OCI-LY7 (cell line): Measurements from ENCODE around the gene NSD2. TPM values are rescaled to one million over a fixed set of nuclear protein-coding genes. Genes with fewer than 3 reads are reported as not detected.
A peak's percentile ranks its signal among the peaks of the same experiment; 100 is the strongest.

Experiments used
- BruUV-seq: library from RNA; stranded (reverse); fragments of 400-500 nt; replicated peaks from 2 replicates; lab custom pipeline; 2021; lab: Mats Ljungman, UMichigan
- CTCF ChIA-PET: fragments of 300-600 bp; sonication (Branson Sonifier 250); formaldehyde crosslinking; loops from one replicate; lab custom pipeline; 2022; ENCODE audit warnings: antibody characterized with exemption; ENCODE audit not compliant: unreplicated experiment; lab: Charles Lee
- POLR2A ChIA-PET: fragments of 300-600 bp; sonication (Branson Sonifier 250); formaldehyde crosslinking; loops from one replicate; lab custom pipeline; 2022; ENCODE audit warnings: antibody characterized with exemption; lab: Charles Lee
- DNase-seq: peaks from one replicate; pipeline ENCODE4 v3.0.0-alpha.2; 2015; ENCODE audit warnings: low spot score
- H2AFZ ChIP-seq: fragments of 200-600 bp; sonication (generic), shearing (Covaris generic); 2 replicates; pipeline ENCODE4 v1.6.1; 2014; ENCODE audit warnings: mild to moderate bottlenecking, antibody characterized with exemption, low read length, moderate library complexity
- H3K27ac ChIP-seq: fragments of 200-600 bp; sonication (generic); 2 replicates; pipeline ENCODE4 v1.5.1; 2014; ENCODE audit warnings: mixed run types, low read depth, mild to moderate bottlenecking, moderate library complexity, low read length, inconsistent platforms; ENCODE audit not compliant: poor library complexity, severe bottlenecking
- H3K36me3 ChIP-seq: fragments of 200-600 bp; sonication (generic); 2 replicates; pipeline ENCODE4 v1.6.1; 2014; ENCODE audit warnings: mild to moderate bottlenecking, antibody characterized with exemption, low read length, moderate library complexity, mixed read lengths; ENCODE audit not compliant: insufficient read depth
- H3K4me1 ChIP-seq: fragments of 200-600 bp; sonication (generic); 2 replicates; pipeline ENCODE4 v1.5.1; 2014; ENCODE audit warnings: mild to moderate bottlenecking, low read length; ENCODE audit not compliant: insufficient read depth, poor library complexity, severe bottlenecking
- H3K4me2 ChIP-seq: fragments of 200-600 bp; sonication (generic); 2 replicates; pipeline ENCODE4 v1.6.1; 2014; ENCODE audit warnings: mild to moderate bottlenecking, low read length
- H3K4me3 ChIP-seq: fragments of 200-600 bp; sonication (generic); 2 replicates; pipeline ENCODE4 v1.5.1; 2014; ENCODE audit warnings: mild to moderate bottlenecking, low read depth, low read length; ENCODE audit not compliant: poor library complexity, severe bottlenecking
- H3K79me2 ChIP-seq: fragments of 200-600 bp; sonication (generic); 2 replicates; pipeline ENCODE4 v1.6.1; 2016; ENCODE audit warnings: low read depth, mild to moderate bottlenecking, low read length, moderate library complexity, mixed read lengths; ENCODE audit not compliant: insufficient read depth
- H3K9me2 ChIP-seq: fragments of 200-600 bp; sonication (generic); 2 replicates; pipeline ENCODE4 v1.6.1; 2016; ENCODE audit warnings: mild to moderate bottlenecking, low read length, mixed read lengths; ENCODE audit not compliant: insufficient read depth
- H3K9me3 ChIP-seq: fragments of 200-600 bp; sonication (generic); 2 replicates; pipeline ENCODE4 v1.6.1; 2014; ENCODE audit warnings: mild to moderate bottlenecking, mixed run types, low read length, mixed read lengths
- H4K20me1 ChIP-seq: fragments of 200-600 bp; sonication (generic); 2 replicates; pipeline ENCODE4 v1.6.1; 2014; ENCODE audit warnings: mild to moderate bottlenecking, antibody characterized with exemption, low read length, moderate library complexity, mixed read lengths; ENCODE audit not compliant: insufficient read depth
- EZH2phosphoT487 ChIP-seq: fragments of 200-600 bp; sonication (generic); IDR thresholded peaks from 2 replicates; pipeline ENCODE4 v1.6.1; 2018; ENCODE audit warnings: low read depth, borderline replicate concordance, mild to moderate bottlenecking, mixed run types, antibody characterized with exemption, low read length, moderate library complexity, mixed read lengths
- intact Hi-C: fragments of 100-400 bp; cut with micrococcal nuclease; formaldehyde crosslinking; loops from one replicate; pipeline ENCODE4 v1.10.0; 2022; ENCODE audit not compliant: unreplicated experiment
- total RNA-seq, 2 experiments: library from RNA; depleted of rRNA in 1 of 2; stranded (reverse); fragments of >200 nt in 1 of 2; shearing (Covaris generic) in 1 of 2; gene quantifications; 2 replicates each; pipeline ENCODE4 v1.2.3, GENCODE V29; 2014 to 2022
- TF ChIP-seq, protein P1 (sequence below): fragments of 200-600 bp; sonication (generic); conservative IDR thresholded peaks from 2 replicates; pipeline ENCODE4 v1.5.1; 2014; ENCODE audit warnings: mild to moderate bottlenecking, antibody characterized with exemption, low read length, moderate library complexity, mixed read lengths

NSD2 gene
- total RNA-seq, 2 experiments from 2014 or later = 169 to 329 TPM

DNA sequence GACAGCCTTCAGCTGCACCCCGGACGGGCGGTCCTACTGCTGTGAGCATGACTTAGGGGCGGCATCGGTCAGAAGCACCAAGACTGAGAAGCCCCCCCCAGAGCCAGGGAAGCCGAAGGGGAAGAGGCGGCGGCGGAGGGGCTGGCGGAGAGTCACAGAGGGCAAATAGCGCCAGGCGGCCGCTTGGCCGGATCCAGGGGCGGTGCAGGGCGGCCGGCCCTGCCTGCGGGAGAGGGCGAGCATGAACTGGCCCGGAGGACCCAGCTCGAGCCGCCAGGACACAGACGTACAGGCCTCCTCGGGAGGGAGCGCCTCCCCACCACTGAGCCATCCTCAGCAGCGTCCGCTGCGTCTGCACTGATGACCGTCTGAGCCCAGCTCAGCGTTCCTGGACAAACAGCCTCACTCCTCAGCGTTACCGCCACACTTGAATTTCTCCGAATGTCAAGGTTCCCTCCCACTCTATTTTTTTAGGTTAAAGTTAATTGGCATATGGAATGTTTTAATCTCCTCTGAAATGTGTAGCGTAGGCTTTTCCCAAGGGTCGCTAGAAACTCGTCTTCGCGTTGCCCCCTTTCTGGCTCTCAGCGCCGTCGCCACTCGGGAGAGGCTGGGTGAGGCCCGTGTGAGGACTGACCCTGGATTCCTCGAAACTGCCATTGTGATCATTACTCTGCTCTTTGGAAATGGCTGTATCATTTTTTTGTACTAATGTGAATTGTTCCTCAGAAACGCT is 107.7 kb downstream of the NSD2 start:
- Histone ChIP-seq H3K4me1 (no peaks in the 10 kb centered on the region), H3K4me2 (no peak overlapping the region), H3K27ac (no peak overlapping the region), H3K36me3 (peaks cover 99% of the 10 kb centered on the region), H3K9me2 (no peaks in the 10 kb centered on the region), H3K79me2 (no peaks in the 10 kb centered on the region), H3K9me3 (no peaks in the 10 kb centered on the region), H3K4me3 (no peak overlapping the region), H2AFZ (no peak overlapping the region), H4K20me1 (no peaks in the 10 kb centered on the region)
- POLR2A ChIA-PET = no interaction called here
- TSS peak; percentile 74 for BruUV-seq
- intact Hi-C loops = no loop called here
- DNase-seq = no peak
- TF ChIP-seq, protein P1, sequence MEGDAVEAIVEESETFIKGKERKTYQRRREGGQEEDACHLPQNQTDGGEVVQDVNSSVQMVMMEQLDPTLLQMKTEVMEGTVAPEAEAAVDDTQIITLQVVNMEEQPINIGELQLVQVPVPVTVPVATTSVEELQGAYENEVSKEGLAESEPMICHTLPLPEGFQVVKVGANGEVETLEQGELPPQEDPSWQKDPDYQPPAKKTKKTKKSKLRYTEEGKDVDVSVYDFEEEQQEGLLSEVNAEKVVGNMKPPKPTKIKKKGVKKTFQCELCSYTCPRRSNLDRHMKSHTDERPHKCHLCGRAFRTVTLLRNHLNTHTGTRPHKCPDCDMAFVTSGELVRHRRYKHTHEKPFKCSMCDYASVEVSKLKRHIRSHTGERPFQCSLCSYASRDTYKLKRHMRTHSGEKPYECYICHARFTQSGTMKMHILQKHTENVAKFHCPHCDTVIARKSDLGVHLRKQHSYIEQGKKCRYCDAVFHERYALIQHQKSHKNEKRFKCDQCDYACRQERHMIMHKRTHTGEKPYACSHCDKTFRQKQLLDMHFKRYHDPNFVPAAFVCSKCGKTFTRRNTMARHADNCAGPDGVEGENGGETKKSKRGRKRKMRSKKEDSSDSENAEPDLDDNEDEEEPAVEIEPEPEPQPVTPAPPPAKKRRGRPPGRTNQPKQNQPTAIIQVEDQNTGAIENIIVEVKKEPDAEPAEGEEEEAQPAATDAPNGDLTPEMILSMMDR = no peak
- TF ChIP-seq EZH2phosphoT487 = no peak
- CTCF ChIA-PET = no interaction called here

DNA sequence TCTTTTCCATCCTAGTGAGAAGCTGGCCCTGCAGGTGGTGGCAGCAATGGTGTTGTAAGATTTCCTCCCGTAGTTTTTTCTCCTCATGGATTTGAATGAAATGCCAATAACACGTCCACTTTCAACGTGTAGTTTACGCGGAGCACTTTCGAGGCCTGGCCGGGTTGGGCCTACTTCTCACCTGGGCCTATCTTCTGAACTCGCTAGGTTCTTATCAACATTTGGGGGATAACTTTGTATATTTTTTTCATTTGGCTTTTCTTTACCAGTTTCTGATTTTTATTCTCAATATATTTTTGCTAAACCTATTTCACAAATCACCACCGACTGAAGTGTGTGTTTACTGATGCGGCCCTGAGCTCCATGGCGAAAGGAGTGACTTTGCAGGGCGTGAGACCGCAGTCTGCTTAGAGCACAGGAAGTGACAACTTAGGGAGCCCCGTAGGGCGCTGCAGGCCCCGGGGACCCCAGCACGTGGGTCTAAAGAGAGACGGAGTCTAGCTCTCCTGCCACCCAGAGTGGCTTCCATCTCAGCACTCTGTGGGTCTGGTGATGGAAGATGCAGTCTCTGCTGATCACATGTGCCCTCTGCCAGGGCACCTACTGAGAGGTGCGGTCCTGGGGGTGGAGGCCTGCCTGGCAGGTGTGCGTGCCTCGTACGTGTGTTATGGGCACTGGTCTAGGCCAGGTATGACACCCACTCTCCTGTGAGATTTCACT is 108.4 kb downstream of the NSD2 start:
- ChIA-PET CTCF (no interaction called here), POLR2A (no interaction called here)
- BruUV-seq = no TSS peak
- TF ChIP-seq EZH2phosphoT487 = no peak
- TF ChIP-seq, protein P1 = no peak
- intact Hi-C loops = no loop called here
- H3K9me2 ChIP-seq = no peaks in the 10 kb centered on the region
- no peak overlapping the region for H3K4me2 ChIP-seq
- no peak for DNase-seq
- H3K36me3 ChIP-seq = peaks cover 99% of the 10 kb centered on the region
- H3K4me1 ChIP-seq = no peaks in the 10 kb centered on the region
- H2AFZ ChIP-seq = no peak overlapping the region
- H3K9me3 ChIP-seq = no peaks in the 10 kb centered on the region
- no peaks in the 10 kb centered on the region for H3K79me2 ChIP-seq
- no peaks in the 10 kb centered on the region for H4K20me1 ChIP-seq
- no peak overlapping the region for H3K4me3 ChIP-seq
- H3K27ac ChIP-seq = no peak overlapping the region
